ENCODE results near the gene SNAP47.
"Not testable (repeated sequence)": the region's sequence is repeated elsewhere in the genome, so short reads cannot be mapped to it uniquely, and the experiment has no call there.

SNAP47 gene, protein sequence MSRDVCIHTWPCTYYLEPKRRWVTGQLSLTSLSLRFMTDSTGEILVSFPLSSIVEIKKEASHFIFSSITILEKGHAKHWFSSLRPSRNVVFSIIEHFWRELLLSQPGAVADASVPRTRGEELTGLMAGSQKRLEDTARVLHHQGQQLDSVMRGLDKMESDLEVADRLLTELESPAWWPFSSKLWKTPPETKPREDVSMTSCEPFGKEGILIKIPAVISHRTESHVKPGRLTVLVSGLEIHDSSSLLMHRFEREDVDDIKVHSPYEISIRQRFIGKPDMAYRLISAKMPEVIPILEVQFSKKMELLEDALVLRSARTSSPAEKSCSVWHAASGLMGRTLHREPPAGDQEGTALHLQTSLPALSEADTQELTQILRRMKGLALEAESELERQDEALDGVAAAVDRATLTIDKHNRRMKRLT

GRCh38 chr1:227734856-227735538 is at the start of gene SNAP47, which contains the start of gene JMJD4:
Gene SNAP47, plus strand, starts transcription at chr1:227735435. Its CDS starts 12,302 bp downstream, at chr1:227747737.
Gene JMJD4, minus strand, starts transcription at chr1:227735302. Its CDS starts 29 bp downstream, at chr1:227735273.
- DNase-seq: peak; percentile 90

DNA sequence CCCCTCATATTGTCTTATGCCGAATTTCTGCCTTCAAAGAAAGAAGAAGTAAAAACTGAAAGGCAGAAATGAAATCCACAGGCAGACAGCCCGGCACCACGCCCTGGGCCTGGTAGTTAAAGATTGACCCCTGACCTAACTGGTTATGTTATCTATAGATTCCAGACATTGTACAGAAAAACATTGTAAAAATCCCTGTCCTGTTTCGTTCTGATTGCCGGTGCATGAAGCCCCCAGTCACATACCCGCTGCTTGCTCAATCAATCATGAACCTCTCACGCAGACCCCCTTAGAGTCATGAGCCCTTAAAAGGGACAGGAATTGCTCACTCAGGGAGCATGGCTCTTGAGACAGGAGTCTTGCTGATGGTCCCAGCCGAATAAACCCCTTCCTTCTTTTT is 49.4 kb upstream of the SNAP47 start:
- DNase-seq: no peak

- DNase-seq: no peak
Observed at GRCh38 chr1:227697321-227697864, 37.8 kb upstream of the SNAP47 start.

DNA sequence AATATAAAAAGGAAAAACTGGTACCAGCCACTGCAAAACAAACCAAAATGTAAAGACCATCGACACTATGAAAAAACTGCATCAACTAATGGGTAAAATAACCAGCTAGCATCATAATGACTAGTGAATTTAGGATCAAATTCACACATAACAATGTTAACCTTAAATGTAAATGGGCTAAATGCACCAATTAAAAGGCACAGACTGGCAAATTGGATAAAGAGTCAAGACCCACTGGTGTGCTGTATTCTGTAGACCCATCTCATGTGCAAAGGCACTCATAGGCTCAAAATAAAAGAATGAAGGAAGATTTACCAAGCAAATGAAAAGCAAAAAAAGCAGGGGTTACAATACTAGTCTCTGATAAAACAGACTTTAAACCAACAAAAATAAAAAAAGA is 33.6 kb upstream of the SNAP47 start:
- not testable (repeated sequence) for DNase-seq

- DNase-seq: no peak
Observed at GRCh38 chr1:227707846-227708245, 27.4 kb upstream of the SNAP47 start.

DNA sequence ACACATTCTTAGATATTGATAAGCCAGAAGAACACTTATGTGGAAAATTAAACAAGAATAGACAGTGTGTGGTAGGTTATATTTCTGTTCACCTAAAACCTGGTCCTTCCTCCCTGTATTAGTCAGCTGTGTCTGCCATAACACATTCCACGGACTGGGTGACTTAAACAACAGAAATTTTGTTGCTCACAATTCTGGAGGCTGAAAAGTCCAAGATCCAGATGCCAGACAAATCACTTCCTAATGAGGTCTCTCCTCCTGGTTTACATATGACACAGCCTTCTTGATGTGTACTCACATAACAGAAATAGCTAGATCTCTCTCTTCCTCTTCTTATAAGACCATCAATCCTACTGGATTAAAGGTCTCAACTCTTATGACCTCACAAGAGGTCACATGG is 25.8 kb upstream of the SNAP47 start:
- DNase-seq: no peak

GRCh38 chr1:227710474-227710873 is 24.8 kb upstream of the SNAP47 start:
- DNase-seq: not testable (repeated sequence)

DNA sequence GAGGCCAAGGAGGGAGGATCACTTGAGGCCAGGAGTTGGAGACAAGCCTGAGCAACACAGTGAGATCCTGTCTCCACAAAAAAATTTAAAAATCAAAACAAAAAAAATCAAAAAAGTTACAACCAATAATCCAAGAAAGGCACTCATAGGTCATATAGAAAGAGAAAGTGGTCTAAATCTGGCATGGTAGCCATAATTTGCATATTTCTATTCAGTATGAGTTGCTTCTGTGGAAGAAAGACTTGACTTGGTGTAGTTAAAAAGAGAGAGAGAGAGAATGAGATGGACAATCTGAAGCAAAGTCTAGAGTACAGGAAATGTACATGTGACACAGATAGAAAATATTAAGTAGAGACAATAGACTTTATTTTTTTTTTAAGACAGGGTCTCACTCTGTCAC is 22.6 kb upstream of the SNAP47 start:
- no peak for DNase-seq

DNA sequence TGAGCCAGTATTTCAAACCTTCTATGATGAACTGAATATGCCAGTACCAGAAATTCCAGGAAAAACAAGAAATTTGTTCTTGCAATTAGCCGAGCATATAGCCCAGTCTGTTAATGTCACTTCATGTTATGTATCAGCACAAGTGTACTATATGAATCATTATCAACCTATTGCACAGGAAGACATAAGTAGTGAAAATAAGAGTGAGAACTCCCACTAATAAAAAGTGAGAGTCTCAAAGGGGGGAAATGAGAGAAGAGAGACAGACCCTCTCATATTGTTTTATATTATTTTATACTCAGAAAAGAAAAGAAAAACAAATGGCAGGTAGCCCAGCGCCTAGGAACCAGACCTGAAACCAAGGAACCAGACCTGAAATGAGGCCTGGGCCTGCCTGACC is 16.3 kb upstream of the SNAP47 start:
- DNase-seq: no peak

- DNase-seq: no peak
Observed at GRCh38 chr1:227723474-227723873, 11.8 kb upstream of the SNAP47 start.

GRCh38 chr1:227725046-227725445 is 10.2 kb upstream of the SNAP47 start:
- no peak for DNase-seq

DNA sequence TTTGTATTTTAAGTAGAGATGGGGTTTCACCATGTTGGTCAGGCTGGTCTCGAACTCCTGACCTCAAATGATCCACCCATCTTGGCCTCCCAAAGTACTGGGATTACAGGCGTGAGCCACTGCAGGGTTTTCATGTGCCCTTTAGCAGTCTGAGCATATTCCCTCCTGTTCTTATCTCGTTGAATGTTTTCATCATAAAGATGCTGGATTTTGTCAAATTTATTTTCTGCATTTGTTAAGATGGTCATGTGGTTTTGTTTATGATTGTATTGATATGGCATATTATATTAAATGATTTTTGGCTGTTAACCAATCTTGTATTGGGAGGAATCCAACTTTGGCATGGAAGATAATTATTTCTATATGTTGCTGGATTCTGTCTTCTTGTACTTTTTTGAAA is 8.9 kb upstream of the SNAP47 start:
- DNase-seq: no peak

DNA sequence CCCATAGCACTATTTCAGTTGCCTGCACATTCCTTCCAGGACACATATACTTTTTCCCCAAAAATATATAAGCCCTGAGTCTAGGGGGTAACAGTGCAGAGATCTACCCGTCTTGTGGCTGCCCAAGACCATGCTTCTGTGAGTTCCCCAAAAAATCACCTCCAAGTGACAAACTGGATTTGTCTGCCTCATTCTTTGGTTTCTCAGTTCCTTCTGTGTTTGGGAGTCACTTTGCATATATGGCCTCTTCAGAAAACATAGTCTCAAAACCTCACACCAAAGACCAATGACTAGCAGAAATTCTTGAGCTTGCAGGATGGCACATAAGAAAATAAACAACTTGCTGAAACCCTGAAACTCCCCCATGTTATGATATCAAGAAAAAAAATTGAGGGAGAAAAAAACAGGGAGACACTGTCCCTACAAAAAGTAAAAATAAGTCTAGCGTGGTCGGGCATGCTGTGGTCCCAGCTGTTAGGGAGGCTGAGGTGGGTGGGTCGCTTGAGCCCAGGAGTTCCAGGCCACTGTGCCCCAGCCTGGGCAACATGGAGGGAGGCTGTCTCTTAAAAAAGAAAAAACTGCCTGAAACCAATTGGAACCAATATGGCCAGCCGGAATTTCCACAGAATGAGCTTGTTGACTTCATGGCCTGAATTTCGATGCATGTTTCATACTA is 8.2 kb upstream of the SNAP47 start:
- DNase-seq: no peak

- DNase-seq: peak; percentile 41
Observed at GRCh38 chr1:227728059-227728891, 7.0 kb upstream of the SNAP47 start.

DNA sequence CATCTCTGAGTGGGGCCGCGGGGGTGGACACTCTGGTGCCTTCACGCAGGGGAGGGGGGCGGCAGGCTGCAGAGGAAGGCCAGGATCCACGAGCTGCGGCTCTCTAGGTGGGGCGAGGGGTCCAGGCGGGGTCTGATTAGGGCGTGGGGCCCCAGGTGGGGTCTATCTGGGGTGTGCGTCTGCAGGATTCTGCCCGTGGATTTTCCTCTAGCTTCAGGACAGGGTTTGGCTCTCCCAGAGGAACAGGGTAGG is 6.4 kb upstream of the SNAP47 start:
- no peak for DNase-seq

GRCh38 chr1:227729144-227729880 is 5.9 kb upstream of the SNAP47 start:
- DNase-seq: no peak

DNA sequence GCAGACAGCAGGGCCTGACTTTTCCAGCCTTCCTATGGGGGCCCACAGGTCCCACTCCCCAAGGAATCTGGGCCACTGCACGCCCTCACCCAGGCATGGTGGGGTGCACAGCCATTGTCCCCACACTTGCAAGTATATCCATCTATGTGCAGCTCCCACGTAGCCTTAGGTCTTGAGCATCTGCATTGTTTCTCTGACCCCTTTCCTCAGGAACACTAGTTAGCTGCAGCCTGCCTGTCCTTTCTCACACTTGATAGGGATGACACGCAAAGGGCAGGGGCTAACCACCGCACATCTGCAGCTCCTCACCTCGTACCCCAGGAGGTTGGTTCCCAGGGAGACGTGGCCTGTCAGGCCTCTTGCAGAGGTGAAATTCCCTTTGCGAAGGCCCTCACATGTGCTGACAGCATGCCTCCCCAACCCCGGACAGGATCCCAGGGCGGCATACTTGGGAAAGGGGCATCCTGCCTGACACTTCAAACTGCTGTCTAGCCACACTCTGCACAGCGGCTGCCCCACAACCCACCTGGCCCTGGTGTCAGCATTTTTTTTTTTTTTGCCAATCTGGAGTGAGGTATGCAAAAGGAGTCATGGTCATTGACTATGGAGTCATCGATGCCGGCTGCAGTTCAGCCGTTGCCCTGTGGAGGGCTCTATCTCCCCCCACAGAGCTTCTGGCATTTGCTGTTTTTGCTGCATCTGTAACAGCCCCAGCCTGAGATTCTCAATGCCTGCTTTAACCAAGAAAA is 5.2 kb upstream of the SNAP47 start:
- no peak for DNase-seq

- DNase-seq: no peak
Observed at GRCh38 chr1:227730630-227731151, 4.5 kb upstream of the SNAP47 start.

DNA sequence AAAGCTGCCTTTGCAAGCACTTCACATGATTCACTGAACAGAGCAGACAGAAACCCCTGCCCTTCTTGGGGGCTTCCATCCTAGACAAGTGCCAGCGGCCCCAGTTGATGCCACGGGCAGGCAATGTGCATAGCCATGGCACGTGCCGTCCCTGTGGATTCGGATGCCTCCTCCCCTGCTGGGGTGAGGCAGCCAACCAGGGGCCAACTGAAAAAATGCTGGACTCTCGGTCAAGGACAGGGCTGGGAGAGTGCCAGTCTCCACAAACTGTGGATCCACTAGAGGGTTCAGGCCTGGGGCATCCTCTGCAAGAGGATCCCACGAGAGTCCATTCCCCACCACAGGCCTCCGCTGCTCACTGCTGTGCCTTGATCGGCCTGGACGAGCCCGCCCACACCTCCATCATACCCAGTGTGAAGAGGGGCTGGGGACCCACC is 4.0 kb upstream of the SNAP47 start:
- no peak for DNase-seq

DNA sequence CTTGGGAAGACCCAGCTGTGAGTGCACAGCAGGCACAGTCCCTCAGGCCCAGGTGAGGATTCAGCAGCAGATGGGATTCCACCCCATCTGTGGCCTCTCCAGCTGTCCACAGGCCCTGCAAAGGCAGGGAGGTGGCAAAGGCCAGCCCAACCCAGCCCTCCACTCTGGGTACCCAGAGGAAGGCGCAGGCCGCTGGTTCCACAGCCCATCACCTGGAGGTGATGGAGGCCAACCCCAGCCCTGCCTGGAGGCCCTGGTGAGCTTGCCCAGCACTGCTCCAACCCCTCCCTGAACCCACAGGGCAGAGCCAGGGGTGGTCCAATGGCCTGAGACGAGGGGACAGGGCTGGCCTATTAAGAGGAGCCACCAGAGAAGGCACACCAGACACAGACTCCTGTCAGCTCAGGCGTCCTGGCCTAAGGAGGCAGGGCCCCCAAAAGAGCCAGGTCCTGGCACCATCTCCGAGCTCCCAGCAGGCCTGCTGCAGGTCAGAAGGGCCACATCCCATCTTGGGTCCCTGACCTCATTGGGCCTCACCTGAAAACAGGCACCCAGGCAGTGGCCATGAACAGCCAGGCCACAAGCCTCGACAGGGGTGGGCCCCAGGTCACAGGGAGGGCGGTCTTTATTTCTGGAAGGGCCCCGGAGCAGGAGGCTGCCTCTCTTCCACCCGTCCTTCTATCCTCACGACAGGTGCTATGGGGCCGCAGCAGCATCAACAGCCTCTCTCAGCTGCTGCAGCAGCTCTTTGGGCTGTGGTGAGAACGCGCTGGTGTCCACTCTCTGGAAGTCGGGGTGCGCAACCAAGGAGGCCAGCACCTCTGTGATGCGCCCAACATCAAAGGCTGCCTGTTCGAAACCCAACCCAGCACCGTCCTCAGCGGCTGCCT is 3.3 kb upstream of the SNAP47 start:
- DNase-seq: no peak

Measured in activated CD4-positive, alpha-beta T cell treated with anti-CD3 and anti-CD28 coated beads for 1 hour (primary cell).